CD4-positive, alpha-beta T cell treated with Interleukin-4 for 4 hours (primary cell): ENCODE measurements around the gene CFAP74.
A peak's percentile ranks its signal among the peaks of the same experiment; 100 is the strongest.

Source experiments
- DNase-seq: peaks from one replicate; pipeline ENCODE4 v3.0.0-alpha.2; 2020

The CFAP74 gene, protein sequence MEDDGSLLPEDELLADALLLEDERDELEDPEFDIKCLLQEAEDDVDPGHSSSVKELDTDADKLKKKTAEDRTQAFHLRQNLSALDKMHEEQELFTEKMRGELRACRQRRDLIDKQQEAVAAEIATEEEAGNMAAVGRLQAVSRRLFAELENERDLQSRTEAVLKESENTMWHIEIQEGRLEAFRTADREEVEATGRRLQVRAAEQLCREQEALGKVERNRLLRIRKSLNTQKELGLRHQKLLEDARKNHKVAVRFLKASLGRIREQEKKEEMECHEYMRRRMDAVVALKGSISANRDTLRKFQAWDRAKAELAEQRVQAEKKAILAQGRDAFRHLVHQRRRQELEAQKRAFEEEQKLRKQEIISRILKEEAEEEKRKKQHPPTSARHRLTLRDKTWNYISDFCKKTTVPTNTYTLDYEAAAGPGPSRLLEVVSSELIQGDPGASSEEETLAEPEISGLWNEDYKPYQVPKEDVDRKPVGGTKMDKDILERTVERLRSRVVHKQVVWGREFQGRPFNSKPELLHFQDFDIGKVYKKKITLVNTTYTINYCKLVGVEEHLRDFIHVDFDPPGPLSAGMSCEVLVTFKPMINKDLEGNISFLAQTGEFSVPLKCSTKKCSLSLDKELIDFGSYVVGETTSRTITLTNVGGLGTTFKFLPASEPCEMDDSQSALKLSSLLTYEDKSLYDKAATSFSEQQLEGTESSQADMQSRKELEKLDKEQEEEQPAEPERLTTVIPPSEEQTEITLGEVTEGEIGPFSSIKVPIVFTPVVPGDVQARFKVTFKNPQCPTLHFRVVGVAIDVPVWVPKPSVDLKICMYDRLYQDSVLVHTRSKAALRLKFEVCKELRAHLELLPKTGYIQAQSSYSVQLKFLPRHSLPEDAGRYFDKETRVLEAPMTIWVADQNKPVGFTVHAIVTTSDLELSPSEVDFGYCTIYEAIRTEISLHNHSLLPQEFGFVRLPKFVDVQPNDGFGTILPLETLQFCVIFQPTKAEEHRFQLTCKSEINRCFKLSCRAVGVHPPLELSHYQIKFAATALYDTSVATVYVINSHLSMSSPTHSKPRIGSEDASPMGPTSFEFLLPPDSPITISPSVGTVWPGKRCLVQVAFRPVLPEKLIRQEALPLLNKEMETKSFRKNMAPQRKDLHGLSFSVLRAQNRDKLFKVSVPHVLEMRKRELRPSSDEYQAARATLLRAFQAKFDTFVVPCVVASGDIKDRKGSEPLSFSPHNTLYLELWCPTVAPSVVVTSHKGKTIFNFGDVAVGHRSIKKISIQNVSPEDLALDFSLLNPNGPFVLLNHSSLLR (N-terminal part only)

DNA sequence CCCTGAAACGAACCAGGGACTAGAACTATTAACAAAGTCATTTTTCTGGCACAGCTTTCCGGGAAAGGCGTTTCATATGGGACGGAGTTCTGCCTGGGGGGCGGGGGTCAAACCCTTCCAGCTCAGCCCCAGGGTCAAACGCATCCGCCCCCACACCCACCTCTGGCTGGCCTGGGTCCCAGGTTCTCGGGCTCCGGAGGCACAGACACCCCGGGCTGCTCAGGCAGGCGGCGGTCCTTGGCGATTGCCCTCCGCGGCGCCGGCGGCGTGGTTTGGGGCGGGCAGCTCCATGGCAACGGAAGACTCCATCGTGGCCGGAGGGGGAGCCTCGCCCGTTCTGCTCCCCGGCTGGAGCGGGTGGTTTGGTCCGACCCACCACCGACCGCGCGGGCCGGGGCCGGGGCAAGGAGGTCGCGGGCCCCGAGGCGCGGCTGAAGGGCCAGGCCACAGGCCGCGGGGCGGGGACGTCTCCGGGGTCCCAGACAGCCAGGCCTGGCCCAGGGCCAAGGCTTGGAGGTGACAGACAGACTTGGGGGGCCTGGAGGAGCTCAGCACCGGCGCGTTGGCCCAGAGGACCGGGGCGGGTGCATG lies at the start of gene CFAP74:
TSS of gene CFAP74 (minus strand) at position 246 of the 591 bp plus-strand sequence. CDS start 12,830 bp downstream, outside the sequence.
- DNase-seq: no peak

DNA sequence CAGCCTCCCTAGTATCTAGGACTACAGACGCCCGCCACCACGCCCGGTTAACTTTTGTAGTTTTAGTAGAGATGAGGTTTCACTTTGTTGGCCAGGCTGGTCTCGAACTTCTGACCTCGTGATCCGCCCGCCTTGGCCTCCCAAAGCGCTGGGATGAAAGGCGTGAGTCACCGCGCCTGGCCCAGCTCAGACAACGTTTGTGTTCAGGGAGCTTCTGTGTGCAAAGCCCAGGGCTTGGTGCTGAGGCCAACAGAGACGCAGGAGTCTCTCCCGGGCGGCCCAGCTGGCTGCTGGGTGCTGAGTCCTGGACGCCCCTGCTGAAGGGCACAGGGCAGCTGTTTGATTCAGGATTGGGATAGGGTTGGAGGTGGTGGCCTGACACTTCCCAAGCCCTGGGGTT lies 49.6 kb upstream of the CFAP74 start:
- DNase-seq: no peak

DNA sequence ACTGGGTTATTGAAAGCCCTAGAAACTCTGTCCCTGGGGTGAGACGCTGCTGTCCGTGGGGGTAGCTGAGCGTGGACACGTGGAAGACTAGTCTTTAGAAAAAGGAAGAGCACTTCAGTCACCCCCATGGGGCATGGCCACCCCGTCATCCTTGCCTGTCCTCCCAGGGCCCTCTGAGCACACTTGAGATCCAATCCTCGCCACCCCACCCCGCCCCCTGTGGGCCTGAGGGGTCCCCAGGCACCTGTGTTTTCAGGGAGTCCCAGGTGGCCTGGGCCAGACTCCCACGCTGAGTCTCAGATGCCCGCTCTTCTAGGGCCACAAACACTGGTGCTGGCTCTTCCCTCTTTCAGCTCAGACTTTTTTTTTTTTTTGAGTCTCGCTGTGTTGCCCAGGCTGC lies 49.2 kb upstream of the CFAP74 start:
- DNase-seq: no peak

DNA sequence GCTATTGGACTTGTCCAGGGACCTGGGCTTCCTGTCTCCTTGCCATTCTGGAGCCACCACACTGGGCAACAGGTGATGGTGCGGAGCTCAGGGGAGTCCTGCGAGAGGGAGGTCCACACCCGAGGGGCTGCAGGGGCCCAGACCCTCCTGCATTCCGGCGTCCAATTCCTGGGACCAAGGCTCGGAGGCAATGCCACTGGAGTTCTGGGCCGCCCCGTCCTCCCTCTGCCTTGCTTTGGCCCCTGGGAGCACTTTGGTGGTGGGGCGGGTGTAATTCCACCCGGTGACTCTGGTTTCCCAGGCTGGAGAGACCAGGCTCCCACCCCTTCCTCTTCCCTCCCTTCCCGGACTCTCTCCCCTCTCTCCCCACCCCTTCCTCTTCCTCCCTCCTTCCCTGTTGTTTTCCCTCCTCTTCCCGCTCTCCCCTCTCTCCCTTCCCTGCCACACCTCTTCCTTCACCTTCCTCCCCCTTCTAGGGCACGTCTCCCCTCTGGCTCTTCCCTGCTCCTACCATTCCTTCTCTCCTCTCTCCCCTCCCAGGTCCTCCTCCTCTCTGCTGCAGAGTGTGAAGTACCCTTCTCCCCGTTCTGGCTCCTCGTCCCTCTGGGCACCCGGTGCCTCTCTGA lies 48.6 kb upstream of the CFAP74 start:
- no peak for DNase-seq

DNA sequence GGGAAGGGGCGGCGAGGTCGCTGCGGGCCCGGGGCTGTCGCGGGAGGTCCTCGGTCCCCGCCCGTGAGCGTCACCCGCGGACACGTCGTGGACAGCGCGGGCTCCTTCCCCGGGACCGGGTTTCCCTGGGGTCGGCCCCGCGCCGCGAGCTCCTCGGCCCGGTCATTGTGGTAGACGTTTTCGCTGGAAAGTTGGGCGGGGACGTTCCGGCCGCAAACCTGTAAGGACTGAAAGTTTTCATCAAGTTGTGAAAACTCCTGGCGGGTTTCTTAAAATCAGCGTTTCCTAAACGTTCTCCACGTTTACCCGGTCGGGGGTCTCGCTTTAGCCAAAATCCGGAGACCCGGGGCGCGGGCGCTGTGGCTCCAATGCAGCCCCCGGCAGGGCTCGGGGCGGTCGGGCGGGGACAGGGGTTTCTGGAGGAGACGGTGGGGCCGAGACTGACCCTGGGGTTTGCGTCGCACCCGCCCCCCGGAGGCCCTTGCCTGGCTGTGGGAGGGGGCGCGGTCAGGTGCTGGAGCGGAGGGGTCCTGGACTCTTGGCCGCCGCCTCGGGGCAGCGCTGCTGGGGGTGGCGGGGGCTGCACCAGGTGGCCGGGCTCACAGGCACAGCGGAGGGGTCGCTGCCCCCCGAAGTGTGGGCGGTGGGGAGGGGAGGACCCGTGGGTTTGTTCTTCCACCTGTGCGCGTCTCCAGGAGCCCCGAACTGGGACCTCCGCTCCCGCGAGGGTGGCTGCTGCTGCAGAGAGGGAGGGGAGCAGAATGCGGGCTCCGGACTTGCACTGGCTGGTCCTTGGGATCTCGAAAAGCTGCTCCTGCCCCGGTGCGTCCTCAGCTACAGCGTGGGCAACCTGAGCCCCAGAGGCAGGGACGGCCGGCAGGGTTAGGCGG lies 47.5 kb upstream of the CFAP74 start:
- DNase-seq: peak; percentile 11

DNA sequence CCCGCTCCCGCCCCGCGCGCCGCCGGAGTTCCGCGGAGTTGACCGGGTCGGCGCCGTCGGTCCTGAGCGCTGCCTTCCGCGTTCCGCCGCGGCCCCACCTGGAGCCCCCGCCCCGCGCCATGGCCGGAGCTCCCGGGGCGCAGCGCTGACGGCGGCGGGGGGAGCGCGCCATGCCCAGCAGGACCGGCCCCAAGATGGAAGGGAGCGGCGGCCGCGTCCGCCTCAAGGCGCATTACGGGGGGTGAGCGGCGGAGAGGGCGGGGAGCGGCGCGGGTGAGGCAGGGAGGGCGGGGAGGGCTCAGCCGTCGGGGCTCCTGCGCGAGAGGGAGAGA lies 46.8 kb upstream of the CFAP74 start:
- DNase-seq: peak; percentile 40

DNA sequence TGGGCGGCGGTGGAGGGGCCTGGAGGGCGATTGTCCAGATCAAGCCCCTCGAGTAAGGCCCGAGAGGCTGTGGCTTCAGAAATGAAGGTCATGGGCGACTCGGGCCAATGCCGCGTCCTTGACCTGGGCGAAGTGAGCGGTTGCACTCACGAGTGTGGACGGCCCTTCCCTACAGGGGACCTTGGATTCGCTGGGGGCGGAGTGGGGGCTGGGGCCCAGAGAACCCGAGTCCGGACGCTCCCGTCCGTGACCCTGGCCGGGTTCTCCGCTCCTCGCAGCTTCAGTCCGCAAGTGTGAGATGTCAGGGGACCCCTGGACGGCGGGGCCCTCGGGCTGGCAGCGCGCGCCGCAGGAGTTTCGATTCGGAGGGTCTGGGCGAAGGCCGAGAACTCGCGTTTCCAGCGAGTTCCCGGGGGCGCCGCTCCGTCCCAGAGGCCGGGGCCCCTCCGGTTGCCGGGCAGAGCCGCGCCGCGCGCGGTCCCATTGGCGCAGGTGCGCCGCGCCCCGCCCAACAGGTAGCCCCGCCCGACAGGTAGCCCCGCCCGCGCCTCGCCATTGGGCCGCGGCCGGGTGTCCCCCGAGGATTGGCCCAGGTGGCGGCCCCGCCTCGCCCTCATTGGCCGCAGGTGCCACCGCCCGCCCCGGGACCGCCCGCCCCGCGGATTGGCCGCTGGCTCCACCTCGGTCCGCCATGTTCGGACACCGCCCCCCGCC lies 46.3 kb upstream of the CFAP74 start, which contains the start of gene PRKCZ:
TSS of gene PRKCZ (plus strand) at position 694 of the 714 bp plus-strand sequence. CDS start 220 bp downstream, outside the sequence.
- peak; percentile 93 for DNase-seq

DNA sequence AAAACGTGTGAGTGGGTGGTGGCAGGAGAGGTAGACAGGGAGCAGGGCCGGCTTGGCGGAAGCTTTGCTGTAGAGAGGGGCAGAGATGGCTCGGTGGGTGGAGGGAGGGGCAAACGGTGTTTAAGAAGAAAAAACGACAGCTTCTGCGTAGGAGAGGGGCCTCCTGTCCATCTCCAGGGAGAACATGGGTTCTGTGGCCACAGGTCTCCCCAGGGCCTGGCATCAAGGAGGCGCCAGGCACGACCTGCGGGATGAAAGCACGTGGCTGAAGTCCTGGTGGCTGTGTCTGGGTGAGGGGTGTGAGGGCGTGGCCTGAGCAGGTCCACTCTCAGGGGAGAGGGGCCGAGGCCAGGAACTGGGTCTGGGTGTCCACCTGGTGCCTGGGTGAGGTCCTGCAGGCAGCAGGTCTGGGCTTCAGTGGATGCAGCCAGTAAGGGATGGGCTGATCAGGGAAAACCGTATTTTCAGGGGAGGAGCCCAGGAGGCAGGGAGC lies 45.7 kb upstream of the CFAP74 start:
- DNase-seq: no peak

DNA sequence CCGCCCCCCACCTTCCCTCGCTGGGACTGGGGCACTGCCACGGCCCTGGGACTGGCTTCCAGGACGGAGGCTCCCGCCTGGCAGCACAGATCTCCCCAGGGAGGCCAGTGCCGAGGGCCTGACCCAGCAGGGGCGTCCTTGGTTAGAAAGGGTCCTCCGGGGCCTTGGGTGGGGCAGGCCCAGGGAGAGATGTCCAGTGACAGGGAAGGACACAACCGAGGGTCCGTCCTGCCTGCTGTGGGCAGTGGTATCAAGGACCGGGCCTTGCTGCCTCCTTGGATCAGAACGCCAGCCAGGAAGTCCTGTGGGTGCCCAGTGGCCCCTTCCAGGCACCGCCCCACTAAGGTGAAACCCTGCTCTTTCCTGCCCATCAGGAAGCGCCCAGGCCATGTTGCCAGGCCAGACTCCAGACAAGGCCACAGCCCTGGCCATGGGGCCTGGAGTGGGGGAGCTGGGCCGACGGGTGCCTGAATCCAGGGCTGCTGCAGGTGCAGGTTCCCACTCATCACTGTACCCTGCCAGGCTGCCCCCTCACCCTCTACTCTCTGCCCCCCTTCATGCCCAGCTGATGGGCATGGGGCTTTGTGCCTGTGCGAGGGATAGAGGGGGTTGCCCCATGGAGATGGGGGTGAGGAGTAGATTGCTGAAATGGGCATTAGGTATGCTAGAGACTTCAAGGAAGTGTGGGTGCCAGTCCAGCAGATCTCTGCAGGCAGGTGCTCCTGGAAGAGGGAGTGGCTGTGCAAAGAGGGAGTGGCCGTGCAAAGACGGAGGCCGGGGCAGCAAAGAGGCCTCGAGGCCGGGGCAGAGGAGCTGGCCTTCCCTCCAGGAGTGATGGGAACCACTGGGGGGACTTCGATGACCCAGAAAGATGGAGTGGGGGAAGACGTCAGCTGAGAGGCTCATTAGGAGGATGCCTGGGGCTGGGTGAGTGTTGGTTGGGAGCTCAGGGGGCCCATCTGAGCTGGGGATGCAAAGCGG lies 44.5 kb upstream of the CFAP74 start:
- DNase-seq: no peak

DNA sequence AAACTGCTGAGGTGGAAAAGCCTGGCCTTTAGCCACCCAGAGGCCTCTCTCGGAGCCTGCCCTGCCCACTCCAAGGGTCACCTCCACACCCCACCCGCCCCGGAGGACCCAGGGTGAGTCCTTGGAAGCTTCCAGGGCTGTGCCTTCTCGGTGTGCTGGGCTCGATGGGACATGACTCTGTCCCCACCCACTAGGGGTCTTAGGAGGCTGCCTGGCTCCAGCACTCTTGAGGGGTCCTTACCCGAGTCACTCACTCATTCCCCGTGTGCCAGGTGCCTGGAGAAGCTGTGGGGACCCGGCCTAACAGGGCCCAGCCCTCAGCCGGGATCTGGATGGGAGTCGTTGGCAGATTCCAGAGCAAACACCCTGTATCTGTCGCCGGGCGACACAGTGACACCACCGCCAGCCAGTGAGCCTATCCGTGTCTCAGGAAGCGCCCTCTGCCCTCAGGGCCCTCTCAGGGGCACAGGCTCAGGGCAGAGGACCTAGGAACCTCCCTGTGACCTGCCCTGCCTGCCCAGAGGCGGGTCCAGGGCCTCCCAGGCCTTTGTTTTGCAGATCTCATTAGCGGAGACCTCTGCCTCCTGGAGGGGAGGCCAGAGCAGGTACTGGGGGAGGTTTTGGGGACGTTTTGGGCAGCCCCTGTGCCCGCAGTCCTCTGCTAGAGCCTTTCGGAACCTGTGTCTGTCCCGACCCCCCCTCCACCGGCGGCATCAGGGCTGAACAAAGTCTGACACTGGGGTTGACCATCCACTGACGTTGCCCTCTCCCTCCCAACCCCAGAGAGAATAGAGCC lies 43.6 kb upstream of the CFAP74 start:
- no peak for DNase-seq

DNA sequence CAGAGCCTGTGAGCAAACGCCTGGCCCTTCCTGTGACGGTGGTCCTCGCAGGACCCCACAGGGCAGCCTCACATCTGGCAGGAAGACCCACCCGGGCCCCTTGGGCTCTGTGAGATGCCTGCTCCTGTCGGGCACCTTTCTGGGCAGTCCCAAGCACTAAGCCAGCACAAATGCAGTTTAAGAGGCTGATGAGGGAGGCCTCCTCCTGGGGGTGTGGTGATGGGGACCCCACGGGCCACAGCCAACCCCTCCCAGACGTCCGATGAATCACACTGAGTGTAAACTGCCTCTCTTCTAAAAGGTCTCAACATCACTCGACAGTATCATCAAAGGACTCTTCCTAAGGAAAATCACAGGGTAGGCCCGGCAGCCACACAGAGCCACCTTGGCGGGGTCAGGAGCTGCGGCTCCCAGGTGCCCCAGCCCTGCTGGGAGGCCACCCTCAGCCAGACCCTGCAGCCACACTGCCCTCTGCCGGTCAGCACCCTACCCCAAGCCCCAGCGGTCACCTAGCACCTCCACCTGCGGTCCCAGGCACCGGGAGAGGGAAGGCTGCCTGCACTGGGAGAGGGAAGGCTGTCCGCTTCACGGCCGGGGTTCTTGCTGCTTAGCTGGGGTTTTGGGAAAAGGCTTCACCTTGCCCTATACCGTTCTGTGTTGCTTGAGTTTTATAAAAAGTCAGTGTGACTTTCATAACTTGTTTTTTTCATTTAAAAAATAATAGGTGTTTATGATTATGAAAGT lies 42.8 kb upstream of the CFAP74 start:
- peak; percentile 31 for DNase-seq

DNA sequence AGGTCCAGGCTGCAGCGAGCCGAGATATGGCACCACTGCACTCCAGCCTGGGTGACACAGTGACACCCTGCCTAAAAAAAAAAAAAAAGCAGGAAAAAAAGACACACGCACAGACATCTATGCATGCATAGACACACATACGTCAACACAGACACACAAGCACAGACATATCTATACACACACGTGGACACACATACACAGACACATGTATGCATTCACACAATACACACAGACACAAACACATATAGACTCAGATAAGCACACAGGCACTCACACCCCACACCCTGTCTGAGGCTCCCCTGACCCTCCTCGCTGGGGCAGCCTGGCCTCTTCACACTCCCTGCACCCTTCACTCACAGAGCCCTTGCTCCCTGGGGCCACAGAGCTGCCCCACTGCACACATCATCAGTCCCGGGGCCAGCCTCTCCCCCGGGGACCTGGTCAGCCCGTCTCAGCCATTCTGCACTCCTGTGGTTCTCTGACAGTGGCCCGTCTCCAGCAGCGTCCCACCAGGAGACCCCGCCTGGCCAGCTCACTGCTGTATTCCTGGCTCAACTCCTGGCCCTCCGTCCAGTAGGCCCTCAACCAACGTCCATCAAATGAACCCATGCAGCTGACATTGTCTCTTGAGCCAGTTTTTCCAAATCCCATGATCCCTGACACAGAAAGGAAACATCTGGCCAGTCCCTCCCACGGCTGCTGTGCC lies 42.0 kb upstream of the CFAP74 start:
- DNase-seq: no peak

DNA sequence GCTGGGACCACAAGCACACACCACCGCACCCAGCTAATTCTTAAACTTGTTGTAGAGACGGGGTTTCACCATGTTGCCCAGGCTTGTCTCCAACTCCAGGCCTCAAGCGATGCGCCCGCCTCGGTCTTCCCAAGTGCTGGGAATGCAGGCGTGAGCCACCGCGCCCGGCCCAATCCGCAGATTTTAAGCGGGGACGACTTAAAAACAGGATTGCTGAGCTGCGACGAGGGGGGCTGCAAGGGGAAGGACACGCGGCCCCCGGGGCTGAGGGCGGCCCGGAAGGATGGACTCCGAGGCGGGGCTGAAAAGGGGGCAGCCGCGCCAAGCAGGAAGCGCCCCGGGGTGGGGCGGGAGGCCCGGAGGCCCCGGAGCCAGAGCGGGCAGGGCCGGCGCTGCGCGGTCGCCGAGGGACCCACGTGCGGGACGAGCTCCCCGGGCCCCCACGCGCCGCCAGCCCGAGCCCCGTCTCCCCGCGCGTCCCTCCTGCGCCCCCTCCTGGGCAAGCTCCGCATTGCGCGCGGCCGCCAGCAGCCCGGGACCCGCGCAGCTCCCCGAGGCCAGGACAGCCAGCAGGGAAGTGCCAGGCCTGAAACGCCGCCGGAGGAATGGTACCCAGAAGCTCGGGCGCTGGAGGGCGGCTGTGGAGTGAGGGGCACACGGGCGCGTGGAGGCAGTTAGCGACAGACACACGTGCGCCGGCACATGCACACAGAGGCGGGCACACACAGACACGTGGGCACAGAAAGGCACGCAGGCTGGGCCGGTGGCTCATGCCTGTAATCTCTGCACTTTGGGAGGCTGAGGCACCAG lies 41.1 kb upstream of the CFAP74 start:
- DNase-seq: peak; percentile 57

DNA sequence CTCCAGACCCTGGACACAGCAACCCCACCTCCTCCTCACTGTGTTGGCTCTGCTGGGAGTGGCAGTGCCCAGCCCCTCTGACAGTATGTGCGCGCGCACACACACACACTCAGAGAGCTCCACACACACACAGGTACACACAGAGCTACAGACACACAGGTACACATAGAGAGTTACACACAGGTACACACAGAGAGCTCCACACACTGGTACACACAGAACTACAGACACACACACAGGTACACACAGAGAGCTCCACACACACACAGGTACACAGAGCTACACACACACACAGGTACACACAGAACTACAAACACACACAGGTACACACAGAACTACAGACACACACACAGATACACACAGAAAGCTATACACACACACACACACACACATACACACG lies 40.3 kb upstream of the CFAP74 start:
- DNase-seq: no peak
